Measurements from ENCODE around the gene GJB4.
"Not testable (repeated sequence)": the region's sequence is repeated elsewhere in the genome, so short reads cannot be mapped to it uniquely, and the experiment has no call there.

GJB4 gene

DNA sequence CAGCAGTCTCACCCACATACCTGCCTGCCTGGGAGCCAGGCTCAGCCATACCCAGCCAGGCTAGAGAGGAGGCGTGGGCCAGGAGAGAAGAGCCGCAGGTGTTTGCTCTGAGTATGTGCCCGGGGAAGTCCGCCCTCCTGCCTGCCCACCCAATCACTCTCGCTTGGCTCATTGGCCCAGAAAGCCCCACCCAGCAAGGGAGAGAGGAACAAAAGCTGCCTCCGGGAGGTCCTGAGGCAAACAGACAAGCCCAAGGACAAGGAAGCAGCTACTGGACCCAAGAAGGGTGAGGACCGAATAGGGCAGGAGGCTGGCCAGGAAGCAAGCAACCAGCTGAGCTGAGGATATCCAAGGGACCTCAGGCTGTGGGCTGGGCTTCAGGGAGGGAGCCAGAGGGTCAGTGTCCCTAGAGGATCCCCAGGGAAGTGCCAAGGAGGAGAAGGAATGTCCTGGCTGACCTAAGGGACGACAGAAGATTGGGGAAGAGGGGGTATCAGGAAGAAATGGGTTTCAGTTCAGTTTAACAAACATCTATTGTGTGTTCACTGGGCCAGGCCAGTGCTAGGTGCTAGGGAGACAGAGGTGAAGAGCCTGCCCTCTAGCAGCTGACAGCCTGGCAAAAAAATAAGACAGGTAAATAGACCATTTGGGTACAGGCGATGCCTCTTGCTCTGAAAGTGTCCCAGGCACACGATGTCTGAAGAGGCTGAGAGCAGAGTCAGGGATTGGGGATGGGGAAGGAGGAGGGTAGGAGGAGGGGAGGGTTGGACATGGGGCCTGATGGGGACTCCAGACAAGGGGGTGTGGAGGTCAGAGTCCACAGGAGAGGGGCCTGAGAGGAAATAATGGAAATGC lies at the start of gene GJB4:
Gene GJB4, plus strand, starts transcription at position 238 of the 855 bp plus-strand sequence. CDS start 1,515 bp downstream, outside the sequence.
- no peak for DNase-seq

GRCh38 chr1:34710812-34711211 lies 48.7 kb upstream of the GJB4 start:
- no peak for DNase-seq

DNA sequence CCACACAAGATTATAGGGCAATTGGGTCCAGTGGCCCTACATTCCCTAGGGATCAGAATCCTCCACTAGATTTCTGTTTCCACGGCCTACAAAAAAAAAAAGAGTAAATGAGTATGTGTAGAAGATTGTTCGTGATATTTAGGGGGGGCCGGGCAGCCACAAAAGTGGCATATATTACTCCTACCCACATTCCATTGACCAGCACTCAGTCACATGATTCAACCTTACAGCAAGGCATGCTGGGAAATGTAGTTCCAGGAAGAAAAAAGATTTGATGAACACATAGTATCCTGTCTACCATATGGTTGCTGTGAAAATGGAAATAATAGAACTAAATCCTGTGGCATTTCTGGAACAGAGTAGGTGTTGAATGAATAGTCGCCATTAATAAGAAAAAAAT lies 48.1 kb upstream of the GJB4 start:
- DNase-seq: no peak

DNA sequence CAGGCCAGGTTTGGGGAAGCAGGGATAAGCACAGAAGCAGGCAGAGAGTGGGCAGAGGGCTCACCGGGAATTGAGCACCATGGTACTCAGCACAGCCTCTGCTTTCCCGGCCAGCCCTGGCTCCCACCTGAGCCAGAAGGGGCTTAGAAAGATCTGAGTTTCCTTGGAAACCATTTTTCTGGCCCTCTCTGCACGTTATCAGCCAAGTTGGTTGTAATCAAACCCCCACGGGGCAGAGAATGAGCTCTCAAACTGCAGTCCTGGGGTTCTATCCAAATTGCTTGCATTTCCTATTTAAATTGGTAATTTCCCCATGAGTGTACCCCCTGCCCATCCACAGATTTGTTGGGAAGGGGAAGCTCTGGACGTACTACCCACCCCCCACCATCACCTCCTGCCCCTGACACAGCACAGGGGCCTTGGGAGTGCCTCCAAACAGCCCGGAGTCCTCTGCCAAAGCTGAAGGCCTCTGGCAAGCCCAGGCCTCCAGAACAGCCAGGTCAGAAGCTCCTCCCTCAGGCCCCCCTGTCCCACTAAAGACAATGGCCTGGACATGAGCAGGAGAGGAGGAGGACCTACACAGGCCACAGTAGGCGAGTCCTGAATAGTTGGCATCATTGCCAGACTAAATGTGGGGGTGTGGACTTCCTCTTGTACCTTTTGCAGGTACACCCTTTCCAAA lies 47.4 kb upstream of the GJB4 start:
- DNase-seq: peak in 5 of 14 donors; percentile 14 to 46 (median 33)

GRCh38 chr1:34713443-34713842 lies 46.1 kb upstream of the GJB4 start:
- DNase-seq: no peak

DNA sequence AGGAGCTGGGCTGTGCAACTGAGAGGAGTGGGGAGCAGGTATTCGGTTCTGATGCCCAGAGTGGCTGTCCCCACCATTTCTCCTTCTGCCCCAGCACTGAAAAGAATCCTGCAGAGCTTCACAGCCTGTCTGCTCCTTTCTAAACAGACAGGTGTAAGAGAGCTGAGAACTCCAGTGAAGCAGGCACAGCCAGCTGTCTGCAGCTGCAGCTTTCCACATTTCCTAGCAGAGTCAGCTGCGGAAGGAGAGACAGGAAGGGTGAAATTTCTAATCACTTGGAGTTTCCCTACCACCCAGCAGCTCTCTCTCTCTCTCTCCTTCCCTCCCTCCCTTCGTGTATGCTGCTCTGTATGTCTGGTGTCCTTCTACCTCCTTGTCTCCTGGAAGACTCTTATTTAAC lies 45.2 kb upstream of the GJB4 start:
- DNase-seq: no peak

GRCh38 chr1:34715139-34715538 lies 44.4 kb upstream of the GJB4 start:
- no peak for DNase-seq

DNA sequence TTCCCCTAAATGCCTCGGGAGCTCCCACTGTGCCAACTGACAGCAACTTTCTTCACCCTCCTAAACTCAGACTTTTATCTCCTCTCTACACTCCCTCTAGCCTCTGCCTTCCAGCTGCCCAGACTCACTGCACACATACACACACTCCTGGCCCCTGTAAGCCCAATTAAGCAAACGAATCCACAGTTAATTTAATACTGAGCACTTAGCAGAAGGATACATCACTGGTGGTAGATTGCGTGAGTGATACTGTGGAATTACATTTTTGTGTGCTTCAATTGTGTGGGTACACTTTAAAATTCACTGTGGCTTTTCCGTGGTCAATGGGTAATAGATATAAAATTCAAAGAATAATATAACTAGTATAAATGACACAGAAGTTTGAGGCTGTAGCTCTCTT lies 38.3 kb upstream of the GJB4 start:
- DNase-seq: no peak

- no peak for DNase-seq
These were observed 37.7 kb upstream of the GJB4 start for GRCh38 chr1:34721646-34722355.

GRCh38 chr1:34726861-34727260 lies 32.7 kb upstream of the GJB4 start:
- no peak for DNase-seq

DNA sequence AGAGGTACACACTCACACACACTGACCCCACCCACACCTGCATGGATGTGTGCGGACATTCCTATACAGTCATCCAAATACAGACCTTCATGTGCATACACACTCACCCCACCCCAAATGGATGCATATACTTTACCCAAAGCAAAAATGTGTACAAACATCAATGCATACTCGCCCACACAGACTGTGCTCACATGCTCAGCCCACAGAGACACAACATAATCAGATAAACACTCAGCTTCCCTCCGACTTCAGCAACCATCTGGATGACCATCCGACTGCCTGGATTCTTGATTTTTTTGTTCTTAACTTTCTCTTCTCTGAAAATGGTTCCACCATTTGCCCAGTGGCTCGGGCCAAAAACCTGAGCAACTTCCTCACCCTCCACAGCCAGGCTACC lies 29.1 kb upstream of the GJB4 start:
- no peak for DNase-seq

DNA sequence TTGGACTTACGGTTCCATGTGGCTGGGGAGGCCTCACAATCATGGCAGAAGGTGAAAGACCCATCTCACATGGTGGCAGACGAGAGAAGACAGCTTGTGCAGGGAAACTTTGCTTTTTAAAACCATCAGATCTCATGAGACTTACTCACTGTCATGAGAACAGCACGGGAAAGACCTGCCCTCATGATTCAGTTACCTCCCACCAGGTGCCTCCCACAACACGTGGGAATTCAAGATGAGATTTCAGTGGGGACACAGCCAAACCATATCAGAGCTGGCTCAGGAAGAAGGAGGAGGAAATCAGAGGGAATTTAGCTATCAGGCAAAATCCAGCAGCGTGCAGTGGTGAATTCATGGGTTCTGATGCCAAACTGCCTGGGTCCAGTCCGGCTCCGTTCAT lies 26.7 kb upstream of the GJB4 start:
- not testable (repeated sequence) for DNase-seq

DNA sequence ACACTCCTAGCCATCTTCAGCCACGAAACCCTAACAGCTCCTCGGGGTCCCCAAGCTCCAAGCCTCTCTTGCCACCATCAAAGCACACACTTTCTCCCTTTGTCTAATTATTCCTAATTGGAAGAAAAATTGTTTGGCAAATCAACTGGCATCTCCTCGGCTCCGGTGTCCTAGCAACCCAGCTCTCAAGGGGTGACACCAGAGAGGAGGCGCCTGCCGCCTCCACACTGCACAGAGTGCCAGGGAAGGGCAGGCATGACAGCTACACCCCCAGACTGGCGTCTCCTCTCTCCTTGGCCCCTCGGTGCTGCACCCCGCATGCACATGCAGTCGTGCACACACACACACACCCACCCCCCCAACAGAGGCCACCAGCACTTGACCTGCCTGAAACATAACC lies 22.8 kb upstream of the GJB4 start:
- DNase-seq: peak in 1 of 14 donors; percentile 14

- not testable (repeated sequence) for DNase-seq
These were observed 22.3 kb upstream of the GJB4 start for GRCh38 chr1:34737236-34737635.

- DNase-seq: no peak
These were observed 19.9 kb upstream of the GJB4 start for GRCh38 chr1:34739613-34740012.

DNA sequence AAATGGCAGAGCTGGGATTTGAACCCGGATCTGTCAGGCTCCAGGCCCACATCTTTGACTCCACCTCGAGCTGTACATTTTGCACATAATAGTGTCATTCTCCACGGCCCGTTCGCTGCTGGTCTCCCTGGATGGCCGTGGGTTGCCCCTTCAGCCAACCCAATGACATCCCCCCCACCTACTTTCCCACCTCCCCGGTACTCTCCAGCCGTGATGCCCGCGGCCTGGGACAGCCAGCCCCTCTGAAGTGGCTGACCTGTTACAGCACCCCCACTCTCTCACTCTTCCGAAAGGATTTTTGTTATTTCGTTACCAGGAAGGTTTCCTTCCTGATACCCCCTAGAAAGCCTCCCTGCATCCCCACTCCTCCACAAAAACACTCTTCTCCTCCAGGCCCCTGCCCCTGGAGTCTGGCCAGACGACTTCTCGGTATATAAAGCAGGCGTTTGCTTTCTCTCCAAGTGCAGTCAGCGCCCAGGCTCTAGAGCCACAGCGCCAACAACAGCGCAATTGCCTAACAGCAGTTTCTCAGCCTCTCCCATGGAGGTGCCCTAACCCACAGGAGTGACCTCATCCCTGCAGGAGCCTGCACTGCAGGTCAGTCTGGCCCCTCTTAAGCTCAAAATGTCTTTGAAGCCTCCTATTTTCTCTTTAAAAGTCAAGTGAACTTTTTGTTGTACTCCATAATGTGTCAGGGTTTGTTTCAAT lies 19.2 kb upstream of the GJB4 start:
- DNase-seq: peak in 1 of 14 donors; percentile 38

DNA sequence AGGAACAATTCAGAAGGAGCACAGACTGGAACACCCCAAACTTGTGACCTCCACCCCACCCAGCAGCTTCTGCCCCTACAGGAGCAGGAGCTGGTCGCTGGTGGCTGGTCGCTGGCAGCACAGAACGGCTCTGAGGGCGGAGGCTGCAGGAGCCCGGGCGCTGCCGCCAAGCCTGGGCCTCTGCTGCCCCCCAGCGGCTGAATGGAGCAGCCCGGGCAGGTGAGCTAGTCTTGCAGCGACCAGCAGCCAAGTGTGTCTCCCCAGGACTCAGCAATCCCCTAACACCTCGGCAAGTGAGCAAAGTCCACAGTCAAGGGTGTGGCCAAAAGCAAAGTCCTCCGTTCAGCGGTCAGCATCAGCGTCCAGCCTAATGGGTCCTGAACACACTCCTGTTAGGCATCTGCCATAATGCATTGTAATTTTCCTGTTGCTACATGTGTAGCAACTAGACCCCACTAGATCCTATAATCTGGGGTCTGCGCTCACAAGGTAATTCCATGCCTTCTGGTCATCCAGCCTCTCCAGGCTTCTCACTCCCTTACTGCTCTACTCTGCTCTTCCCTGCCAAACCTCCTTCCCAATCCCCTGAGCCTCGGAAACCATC lies 16.8 kb upstream of the GJB4 start:
- peak in 12 of 14 donors; percentile 16 to 84 (median 36) for DNase-seq

GRCh38 chr1:34743775-34744174 lies 15.8 kb upstream of the GJB4 start:
- no peak for DNase-seq

DNA sequence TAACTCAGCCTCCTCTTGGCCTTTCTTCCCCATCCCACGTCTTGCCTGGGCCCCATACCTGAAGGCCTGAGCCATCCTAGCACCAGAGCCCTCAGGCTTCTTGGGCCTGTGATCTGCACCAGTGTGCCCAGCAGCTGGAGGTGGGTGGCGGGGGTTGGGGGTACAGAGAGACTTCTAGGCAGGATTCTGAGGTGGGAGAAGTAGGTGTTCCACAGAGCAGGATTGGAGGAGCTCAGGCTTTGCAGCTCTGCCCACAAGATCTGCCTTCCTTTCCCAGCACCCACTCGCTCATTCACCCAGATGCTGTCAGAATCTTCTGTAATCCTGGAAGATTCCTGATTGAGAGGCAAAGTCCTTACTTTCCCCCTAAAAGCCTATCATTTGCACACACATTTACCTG lies 14.7 kb upstream of the GJB4 start:
- no peak for DNase-seq

DNA sequence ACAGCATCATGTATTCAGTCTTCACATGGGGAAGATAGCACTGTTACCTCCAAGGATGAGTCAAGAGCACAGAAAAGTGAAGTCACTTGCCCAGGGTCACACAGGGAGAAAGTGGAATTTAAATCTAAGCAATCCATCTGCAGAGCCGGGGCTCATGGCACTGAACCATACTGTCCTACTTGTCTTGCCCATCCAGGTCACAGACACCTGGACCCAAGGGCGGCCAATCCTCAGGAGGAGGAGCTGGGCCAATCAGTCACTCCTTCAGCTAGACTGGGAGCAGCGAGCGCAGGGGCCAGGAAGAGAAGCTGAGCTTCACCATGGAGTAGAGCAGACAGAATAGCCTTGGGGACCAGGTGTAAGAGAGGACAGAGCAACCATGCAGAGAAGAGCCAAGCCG lies 13.9 kb upstream of the GJB4 start:
- no peak for DNase-seq

- DNase-seq: no peak
These were observed 13.4 kb upstream of the GJB4 start for GRCh38 chr1:34746101-34746500.
